ENCODE measurements around the gene ACOX1. TPM values are rescaled to one million over a fixed set of nuclear protein-coding genes. Genes with fewer than 3 reads are reported as not detected.

The ACOX1 gene
- total and polyA plus RNA-seq, 2 of the 13 experiments (the other 11 are each of a cell fraction or from before 2014, with no cell fraction given), result 86.4 to 120 TPM

DNA sequence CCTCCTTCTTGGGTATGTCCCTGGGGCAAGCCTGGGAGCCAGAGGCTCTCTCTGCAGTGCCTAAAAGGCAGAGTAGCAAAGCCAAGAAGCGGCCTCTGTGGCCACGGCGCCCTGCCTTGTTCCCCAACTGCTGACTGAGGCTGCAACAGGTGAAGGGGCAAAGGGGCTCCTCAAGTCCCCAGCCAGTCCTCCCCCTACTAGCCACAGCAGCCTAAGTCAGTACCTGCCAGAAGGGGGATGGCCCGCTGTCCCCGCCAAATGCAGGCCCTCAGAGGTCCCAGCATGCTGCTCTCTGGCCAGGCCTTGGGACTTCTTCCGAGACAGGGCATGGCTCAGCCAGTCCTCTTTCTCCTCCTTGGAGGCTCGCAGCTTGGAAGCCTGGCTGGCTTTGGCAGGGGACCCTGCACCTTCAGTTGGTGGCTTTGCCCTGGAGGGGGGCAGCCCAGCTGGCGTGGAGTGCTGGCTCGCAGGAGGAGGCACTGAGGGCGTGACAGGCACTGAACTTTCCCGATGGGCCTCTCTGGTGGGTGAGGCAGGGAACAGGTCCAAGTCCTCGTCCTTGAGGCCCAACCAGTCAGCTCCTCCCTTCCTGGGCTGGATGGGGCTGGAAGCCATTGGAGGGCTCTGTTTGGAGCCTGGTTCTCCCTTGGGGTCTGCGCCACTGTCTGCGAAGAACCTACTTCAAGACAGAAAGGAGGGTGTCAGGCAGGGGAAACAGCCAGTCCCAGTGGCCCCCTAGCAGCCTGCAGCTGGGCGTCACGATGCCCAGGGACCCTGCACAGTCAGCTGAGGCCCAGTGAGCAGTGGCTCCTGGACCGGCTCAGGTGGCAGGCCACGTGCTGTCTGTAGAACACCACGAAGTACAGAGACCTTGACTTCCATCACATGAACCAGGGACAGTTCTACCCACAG lies 55.7 kb downstream of the ACOX1 start:
- no TSS peak for BruUV-seq (replicated peaks)
- Histone ChIP-seq H3K79me2 (ENCODE audit: insufficient read depth, low read length) (no peaks in the 10 kb centered on the region), H3K4me2 (ENCODE audit: low read depth, low read length) (peak overlapping the region; percentile 48), H4K20me1 (ENCODE audit: insufficient read depth, low read length) (no peaks in the 10 kb centered on the region), H3K9me3 (ENCODE audit: low read length) (no peaks in the 10 kb centered on the region), H3K4me3 (replicated peaks in 1 of 3; ENCODE audit: insufficient read depth in 1 of 3, low read depth in 2 of 3, low read length in 3 of 3) (peak overlapping the region in 1 of 3 experiments; percentile 15; a peak in 1 of 6 replicates), H3K27ac (ENCODE audit: extremely low read length, insufficient read depth, low read length) (peak overlapping the region; percentile 3), H2AFZ (ENCODE audit: low read length) (no peak overlapping the region), H3K36me3 (replicated peaks in 1 of 2; ENCODE audit: control insufficient read depth in 1 of 2, insufficient read depth in 2 of 2, low read length in 2 of 2) (no peaks in the 10 kb centered on the region), H3K4me1 (ENCODE audit: insufficient read depth, low read length) (peaks cover 42% of the 10 kb centered on the region), H3K27me3 (ENCODE audit: control insufficient read depth in 1 of 2, insufficient read depth in 2 of 2, low read length in 2 of 2) (no peaks in the 10 kb centered on the region), H3K9ac (ENCODE audit: insufficient read depth, low read depth, low read length) (peak overlapping the region; percentile 6; the same call in 1 of the 2 replicates)
- WGBS (ENCODE audit: low lambda C conversion rate), result 71% methylated on average over 13 of the region's 19 CpGs
- POLR2A ChIA-PET, result interaction anchor here (0.9 to 2.3 kb wide), 7 partner anchors 13 to 77 kb away, joined by 3 to 12 read pairs (median 4); partner anchors contain the start of genes CDK3, FBF1, MRPL38 and WBP2
- intact Hi-C loops (cut with micrococcal nuclease; ENCODE audit: unreplicated experiment), result no loop called here
- DNase-seq (ENCODE audit: low spot score) (no peak), FAIRE-seq (peak; percentile 15), ATAC-seq (peak; percentile 66)
- in situ Hi-C loops (cut with HindIII; ENCODE audit: extremely low pct_ligation_motif_present, low pct_unique_long_range_greater_than_20kb), result no loop called here
- CTCF ChIA-PET (ENCODE audit: low intra/inter-chr PET ratio, low total read pairs), result no interaction called here
- TF ChIP-seq, protein P1, sequence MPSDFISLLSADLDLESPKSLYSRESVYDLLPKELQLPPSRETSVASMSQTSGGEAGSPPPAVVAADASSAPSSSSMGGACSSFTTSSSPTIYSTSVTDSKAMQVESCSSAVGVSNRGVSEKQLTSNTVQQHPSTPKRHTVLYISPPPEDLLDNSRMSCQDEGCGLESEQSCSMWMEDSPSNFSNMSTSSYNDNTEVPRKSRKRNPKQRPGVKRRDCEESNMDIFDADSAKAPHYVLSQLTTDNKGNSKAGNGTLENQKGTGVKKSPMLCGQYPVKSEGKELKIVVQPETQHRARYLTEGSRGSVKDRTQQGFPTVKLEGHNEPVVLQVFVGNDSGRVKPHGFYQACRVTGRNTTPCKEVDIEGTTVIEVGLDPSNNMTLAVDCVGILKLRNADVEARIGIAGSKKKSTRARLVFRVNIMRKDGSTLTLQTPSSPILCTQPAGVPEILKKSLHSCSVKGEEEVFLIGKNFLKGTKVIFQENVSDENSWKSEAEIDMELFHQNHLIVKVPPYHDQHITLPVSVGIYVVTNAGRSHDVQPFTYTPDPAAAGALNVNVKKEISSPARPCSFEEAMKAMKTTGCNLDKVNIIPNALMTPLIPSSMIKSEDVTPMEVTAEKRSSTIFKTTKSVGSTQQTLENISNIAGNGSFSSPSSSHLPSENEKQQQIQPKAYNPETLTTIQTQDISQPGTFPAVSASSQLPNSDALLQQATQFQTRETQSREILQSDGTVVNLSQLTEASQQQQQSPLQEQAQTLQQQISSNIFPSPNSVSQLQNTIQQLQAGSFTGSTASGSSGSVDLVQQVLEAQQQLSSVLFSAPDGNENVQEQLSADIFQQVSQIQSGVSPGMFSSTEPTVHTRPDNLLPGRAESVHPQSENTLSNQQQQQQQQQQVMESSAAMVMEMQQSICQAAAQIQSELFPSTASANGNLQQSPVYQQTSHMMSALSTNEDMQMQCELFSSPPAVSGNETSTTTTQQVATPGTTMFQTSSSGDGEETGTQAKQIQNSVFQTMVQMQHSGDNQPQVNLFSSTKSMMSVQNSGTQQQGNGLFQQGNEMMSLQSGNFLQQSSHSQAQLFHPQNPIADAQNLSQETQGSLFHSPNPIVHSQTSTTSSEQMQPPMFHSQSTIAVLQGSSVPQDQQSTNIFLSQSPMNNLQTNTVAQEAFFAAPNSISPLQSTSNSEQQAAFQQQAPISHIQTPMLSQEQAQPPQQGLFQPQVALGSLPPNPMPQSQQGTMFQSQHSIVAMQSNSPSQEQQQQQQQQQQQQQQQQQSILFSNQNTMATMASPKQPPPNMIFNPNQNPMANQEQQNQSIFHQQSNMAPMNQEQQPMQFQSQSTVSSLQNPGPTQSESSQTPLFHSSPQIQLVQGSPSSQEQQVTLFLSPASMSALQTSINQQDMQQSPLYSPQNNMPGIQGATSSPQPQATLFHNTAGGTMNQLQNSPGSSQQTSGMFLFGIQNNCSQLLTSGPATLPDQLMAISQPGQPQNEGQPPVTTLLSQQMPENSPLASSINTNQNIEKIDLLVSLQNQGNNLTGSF (CRISPR knock-in tag; IDR thresholded peaks at IDR 0.05), result 0 out of 2 replicates have a peak, but pooled peaks have one; percentile 66
- TF ChIP-seq YEATS4 (CRISPR knock-in tag; IDR thresholded peaks at IDR 0.05; ENCODE audit: borderline replicate concordance), result 0 out of 2 replicates have a peak, but pooled peaks have one; percentile 25
- peak; percentile 3 for TF ChIP-seq XRCC5 (optimal IDR thresholded peaks at IDR 0.05; ENCODE audit: low read length)
- TF ChIP-seq NR2F6 (IDR thresholded peaks at IDR 0.05), result no peak
- no peak for TF ChIP-seq NR2F6 (CRISPR knock-in tag; IDR thresholded peaks at IDR 0.05)
- no peak for TF ChIP-seq RELA (CRISPR knock-in tag; IDR thresholded peaks at IDR 0.05)
- TF ChIP-seq, protein P2, sequence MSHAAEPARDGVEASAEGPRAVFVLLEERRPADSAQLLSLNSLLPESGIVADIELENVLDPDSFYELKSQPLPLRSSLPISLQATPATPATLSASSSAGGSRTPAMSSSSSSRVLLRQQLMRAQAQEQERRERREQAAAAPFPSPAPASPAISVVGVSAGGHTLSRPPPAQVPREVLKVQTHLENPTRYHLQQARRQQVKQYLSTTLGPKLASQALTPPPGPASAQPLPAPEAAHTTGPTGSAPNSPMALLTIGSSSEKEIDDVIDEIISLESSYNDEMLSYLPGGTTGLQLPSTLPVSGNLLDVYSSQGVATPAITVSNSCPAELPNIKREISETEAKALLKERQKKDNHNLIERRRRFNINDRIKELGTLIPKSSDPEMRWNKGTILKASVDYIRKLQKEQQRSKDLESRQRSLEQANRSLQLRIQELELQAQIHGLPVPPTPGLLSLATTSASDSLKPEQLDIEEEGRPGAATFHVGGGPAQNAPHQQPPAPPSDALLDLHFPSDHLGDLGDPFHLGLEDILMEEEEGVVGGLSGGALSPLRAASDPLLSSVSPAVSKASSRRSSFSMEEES (CRISPR knock-in tag; IDR thresholded peaks at IDR 0.05), result no peak
- TF ChIP-seq, protein P3, sequence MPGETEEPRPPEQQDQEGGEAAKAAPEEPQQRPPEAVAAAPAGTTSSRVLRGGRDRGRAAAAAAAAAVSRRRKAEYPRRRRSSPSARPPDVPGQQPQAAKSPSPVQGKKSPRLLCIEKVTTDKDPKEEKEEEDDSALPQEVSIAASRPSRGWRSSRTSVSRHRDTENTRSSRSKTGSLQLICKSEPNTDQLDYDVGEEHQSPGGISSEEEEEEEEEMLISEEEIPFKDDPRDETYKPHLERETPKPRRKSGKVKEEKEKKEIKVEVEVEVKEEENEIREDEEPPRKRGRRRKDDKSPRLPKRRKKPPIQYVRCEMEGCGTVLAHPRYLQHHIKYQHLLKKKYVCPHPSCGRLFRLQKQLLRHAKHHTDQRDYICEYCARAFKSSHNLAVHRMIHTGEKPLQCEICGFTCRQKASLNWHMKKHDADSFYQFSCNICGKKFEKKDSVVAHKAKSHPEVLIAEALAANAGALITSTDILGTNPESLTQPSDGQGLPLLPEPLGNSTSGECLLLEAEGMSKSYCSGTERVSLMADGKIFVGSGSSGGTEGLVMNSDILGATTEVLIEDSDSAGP (CRISPR knock-in tag; IDR thresholded peaks at IDR 0.05; ENCODE audit: borderline replicate concordance), result peak; percentile 56; the same call in 1 of the 2 replicates
- 0 out of 2 replicates have a peak, but pooled peaks have one; percentile 43 for TF ChIP-seq SATB2 (CRISPR knock-in tag; IDR thresholded peaks at IDR 0.05)
- 0 out of 2 replicates have a peak, but pooled peaks have one; percentile 64 for TF ChIP-seq ZNF598 (CRISPR knock-in tag; IDR thresholded peaks at IDR 0.05; ENCODE audit: borderline replicate concordance)
- no peak for TF ChIP-seq FOXO1 (CRISPR knock-in tag; IDR thresholded peaks at IDR 0.05)
